ENCODE measurements around the gene ZSWIM6. TPM values are rescaled to one million over a fixed set of nuclear protein-coding genes. Genes with fewer than 3 reads are reported as not detected.
"Not testable (repeated sequence)": the region's sequence is repeated elsewhere in the genome, so short reads cannot be mapped to it uniquely, and the experiment has no call there.

Gene ZSWIM6
- total RNA-seq, 1 donor from 2014 or later, result 9.6 TPM

GRCh38 chr5:61398440-61398839 lies 66.4 kb downstream of the ZSWIM6 start:
- DNase-seq (ENCODE audit: low spot score), result no peak
- intact Hi-C loops (cut with micrococcal nuclease), result no loop called here
- Mint-ChIP-seq H3K36me3 (ENCODE audit: low read depth) (no peaks in the 10 kb centered on the region), H3K27ac (no peak overlapping the region), H3K27me3 (ENCODE audit: insufficient read depth) (peaks cover 5% of the 10 kb centered on the region), H3K4me3 (no peak overlapping the region), H3K9me3 (no peaks in the 10 kb centered on the region), H3K4me1 (ENCODE audit: low read depth) (peaks cover 13% of the 10 kb centered on the region)

GRCh38 chr5:61399679-61400078 lies 67.6 kb downstream of the ZSWIM6 start:
- intact Hi-C loops (cut with micrococcal nuclease), result loop anchor here (10.0 kb wide), 1 partner anchor 575 kb away; no protein-coding TSS in a partner anchor
- H3K27ac Mint-ChIP-seq, result no peak overlapping the region
- DNase-seq (ENCODE audit: low spot score), result no peak
- no peak overlapping the region for H3K4me3 Mint-ChIP-seq
- H3K4me1 Mint-ChIP-seq (ENCODE audit: low read depth), result peaks cover 13% of the 10 kb centered on the region
- H3K36me3 Mint-ChIP-seq (ENCODE audit: low read depth), result no peaks in the 10 kb centered on the region
- no peaks in the 10 kb centered on the region for H3K9me3 Mint-ChIP-seq
- peaks cover 5% of the 10 kb centered on the region for H3K27me3 Mint-ChIP-seq (ENCODE audit: insufficient read depth)

GRCh38 chr5:61401726-61402125 lies 69.7 kb downstream of the ZSWIM6 start:
- no peaks in the 10 kb centered on the region for H3K9me3 Mint-ChIP-seq
- H3K4me3 Mint-ChIP-seq, result no peak overlapping the region
- intact Hi-C loops (cut with micrococcal nuclease), result loop anchor here (10.0 kb wide), 1 partner anchor 577 kb away; no protein-coding TSS in a partner anchor
- H3K36me3 Mint-ChIP-seq (ENCODE audit: low read depth), result no peaks in the 10 kb centered on the region
- H3K27me3 Mint-ChIP-seq (ENCODE audit: insufficient read depth), result peaks cover 7% of the 10 kb centered on the region
- no peak overlapping the region for H3K27ac Mint-ChIP-seq
- H3K4me1 Mint-ChIP-seq (ENCODE audit: low read depth), result peaks cover 13% of the 10 kb centered on the region
- DNase-seq (ENCODE audit: low spot score), result no peak

GRCh38 chr5:61402244-61402823 lies 70.3 kb downstream of the ZSWIM6 start:
- no peaks in the 10 kb centered on the region for H3K36me3 Mint-ChIP-seq (ENCODE audit: low read depth)
- no peak for DNase-seq (ENCODE audit: low spot score)
- H3K4me3 Mint-ChIP-seq, result no peak overlapping the region
- H3K4me1 Mint-ChIP-seq (ENCODE audit: low read depth), result peaks cover 13% of the 10 kb centered on the region
- intact Hi-C loops (cut with micrococcal nuclease), result loop anchor here (10.0 kb wide), 1 partner anchor 578 kb away; no protein-coding TSS in a partner anchor
- H3K27me3 Mint-ChIP-seq (ENCODE audit: insufficient read depth), result peaks cover 7% of the 10 kb centered on the region
- no peak overlapping the region for H3K27ac Mint-ChIP-seq
- no peaks in the 10 kb centered on the region for H3K9me3 Mint-ChIP-seq

- H3K27me3 Mint-ChIP-seq (ENCODE audit: insufficient read depth), result peaks cover 9% of the 10 kb centered on the region
- no peaks in the 10 kb centered on the region for H3K9me3 Mint-ChIP-seq
- no peak overlapping the region for H3K27ac Mint-ChIP-seq
- H3K36me3 Mint-ChIP-seq (ENCODE audit: low read depth), result no peaks in the 10 kb centered on the region
- no peak for DNase-seq (ENCODE audit: low spot score)
- H3K4me3 Mint-ChIP-seq, result no peak overlapping the region
- peaks cover 19% of the 10 kb centered on the region for H3K4me1 Mint-ChIP-seq (ENCODE audit: low read depth)
- intact Hi-C loops (cut with micrococcal nuclease), result loop anchor here (10.0 kb wide), 1 partner anchor 578 kb away; no protein-coding TSS in a partner anchor
Observed at GRCh38 chr5:61402970-61403900, 71.2 kb downstream of the ZSWIM6 start.

- Mint-ChIP-seq H3K27me3 (ENCODE audit: insufficient read depth) (peaks cover 7% of the 10 kb centered on the region), H3K4me3 (no peak overlapping the region), H3K36me3 (ENCODE audit: low read depth) (peaks cover 3% of the 10 kb centered on the region), H3K4me1 (ENCODE audit: low read depth) (peaks cover 37% of the 10 kb centered on the region), H3K27ac (no peak overlapping the region), H3K9me3 (no peaks in the 10 kb centered on the region)
- no peak for DNase-seq (ENCODE audit: low spot score)
- intact Hi-C loops (cut with micrococcal nuclease), result loop anchor here (5.0 to 10.0 kb wide), 4 partner anchors 128 to 997 kb away; partner anchors contain the start of genes DEPDC1B and DIMT1
Observed at GRCh38 chr5:61405511-61406295, 73.6 kb downstream of the ZSWIM6 start.

GRCh38 chr5:61406497-61406896 lies 74.4 kb downstream of the ZSWIM6 start:
- H3K36me3 Mint-ChIP-seq (ENCODE audit: low read depth); H3K27ac Mint-ChIP-seq; DNase-seq (ENCODE audit: low spot score); H3K9me3 Mint-ChIP-seq; H3K4me3 Mint-ChIP-seq; H3K27me3 Mint-ChIP-seq (ENCODE audit: insufficient read depth): not testable (repeated sequence)
- intact Hi-C loops (cut with micrococcal nuclease), result loop anchor here (5.0 to 10.0 kb wide), 4 partner anchors 129 to 996 kb away; partner anchors contain the start of genes DEPDC1B and DIMT1
- peaks cover 37% of the 10 kb centered on the region for H3K4me1 Mint-ChIP-seq (ENCODE audit: low read depth)

GRCh38 chr5:61407706-61408270 lies 75.7 kb downstream of the ZSWIM6 start:
- Mint-ChIP-seq H3K27me3 (ENCODE audit: insufficient read depth) (peaks cover 7% of the 10 kb centered on the region), H3K4me3 (no peak overlapping the region), H3K9me3 (no peaks in the 10 kb centered on the region), H3K27ac (peak overlapping the region; percentile 27), H3K36me3 (ENCODE audit: low read depth) (peaks cover 3% of the 10 kb centered on the region), H3K4me1 (ENCODE audit: low read depth) (peaks cover 26% of the 10 kb centered on the region)
- intact Hi-C loops (cut with micrococcal nuclease), result loop anchor here (1.0 to 10.0 kb wide), 11 partner anchors 75 to 995 kb away; partner anchors contain the start of genes DEPDC1B, DIMT1, ERCC8 and NDUFAF2
- no peak for DNase-seq (ENCODE audit: low spot score)

- Mint-ChIP-seq H3K4me3 (peak overlapping the region; percentile 59), H3K27me3 (ENCODE audit: insufficient read depth) (peaks cover 7% of the 10 kb centered on the region), H3K9me3 (no peaks in the 10 kb centered on the region), H3K27ac (peak overlapping the region; percentile 56), H3K4me1 (ENCODE audit: low read depth) (peaks cover 23% of the 10 kb centered on the region), H3K36me3 (ENCODE audit: low read depth) (peaks cover 3% of the 10 kb centered on the region)
- intact Hi-C loops (cut with micrococcal nuclease), result loop anchor here (1.0 to 10.0 kb wide), 11 partner anchors 76 to 994 kb away; partner anchors contain the start of genes DEPDC1B, DIMT1, ERCC8 and NDUFAF2
- DNase-seq (ENCODE audit: low spot score), result peak; percentile 90
Observed at GRCh38 chr5:61408476-61409168, 76.6 kb downstream of the ZSWIM6 start.

- no peak for DNase-seq (ENCODE audit: low spot score)
- Mint-ChIP-seq H3K4me1 (ENCODE audit: low read depth) (peaks cover 23% of the 10 kb centered on the region), H3K27ac (peak overlapping the region; percentile 34), H3K36me3 (ENCODE audit: low read depth) (peaks cover 3% of the 10 kb centered on the region), H3K4me3 (no peak overlapping the region), H3K9me3 (no peaks in the 10 kb centered on the region), H3K27me3 (ENCODE audit: insufficient read depth) (peaks cover 7% of the 10 kb centered on the region)
- intact Hi-C loops (cut with micrococcal nuclease), result loop anchor here (2.0 to 10.0 kb wide), 5 partner anchors 132 to 993 kb away; partner anchors contain the start of genes DEPDC1B and DIMT1
Observed at GRCh38 chr5:61409568-61409967, 77.5 kb downstream of the ZSWIM6 start.

- peaks cover 7% of the 10 kb centered on the region for H3K27me3 Mint-ChIP-seq (ENCODE audit: insufficient read depth)
- H3K4me3 Mint-ChIP-seq, result no peak overlapping the region
- H3K27ac Mint-ChIP-seq, result no peak overlapping the region
- no peaks in the 10 kb centered on the region for H3K9me3 Mint-ChIP-seq
- H3K4me1 Mint-ChIP-seq (ENCODE audit: low read depth), result peaks cover 23% of the 10 kb centered on the region
- intact Hi-C loops (cut with micrococcal nuclease), result no loop called here
- peaks cover 3% of the 10 kb centered on the region for H3K36me3 Mint-ChIP-seq (ENCODE audit: low read depth)
- DNase-seq (ENCODE audit: low spot score), result no peak
Observed at GRCh38 chr5:61410811-61411210, 78.8 kb downstream of the ZSWIM6 start.

Data from activated T-helper 1 cell treated with anti-CD3 and anti-CD28 coated beads, Interleukin-12 subunit alpha, Interleukin-12 subunit beta, Interleukin-2, Interleukin-4 antibody, amounts not matched to agents 30 ng/mL and 10 ng/mL and 1 ng/mL, durations not matched to agents 14 hours and 24 hours and 36 hours (primary cell).